ENCODE data around the gene CEMP1.

Gene CEMP1

DNA sequence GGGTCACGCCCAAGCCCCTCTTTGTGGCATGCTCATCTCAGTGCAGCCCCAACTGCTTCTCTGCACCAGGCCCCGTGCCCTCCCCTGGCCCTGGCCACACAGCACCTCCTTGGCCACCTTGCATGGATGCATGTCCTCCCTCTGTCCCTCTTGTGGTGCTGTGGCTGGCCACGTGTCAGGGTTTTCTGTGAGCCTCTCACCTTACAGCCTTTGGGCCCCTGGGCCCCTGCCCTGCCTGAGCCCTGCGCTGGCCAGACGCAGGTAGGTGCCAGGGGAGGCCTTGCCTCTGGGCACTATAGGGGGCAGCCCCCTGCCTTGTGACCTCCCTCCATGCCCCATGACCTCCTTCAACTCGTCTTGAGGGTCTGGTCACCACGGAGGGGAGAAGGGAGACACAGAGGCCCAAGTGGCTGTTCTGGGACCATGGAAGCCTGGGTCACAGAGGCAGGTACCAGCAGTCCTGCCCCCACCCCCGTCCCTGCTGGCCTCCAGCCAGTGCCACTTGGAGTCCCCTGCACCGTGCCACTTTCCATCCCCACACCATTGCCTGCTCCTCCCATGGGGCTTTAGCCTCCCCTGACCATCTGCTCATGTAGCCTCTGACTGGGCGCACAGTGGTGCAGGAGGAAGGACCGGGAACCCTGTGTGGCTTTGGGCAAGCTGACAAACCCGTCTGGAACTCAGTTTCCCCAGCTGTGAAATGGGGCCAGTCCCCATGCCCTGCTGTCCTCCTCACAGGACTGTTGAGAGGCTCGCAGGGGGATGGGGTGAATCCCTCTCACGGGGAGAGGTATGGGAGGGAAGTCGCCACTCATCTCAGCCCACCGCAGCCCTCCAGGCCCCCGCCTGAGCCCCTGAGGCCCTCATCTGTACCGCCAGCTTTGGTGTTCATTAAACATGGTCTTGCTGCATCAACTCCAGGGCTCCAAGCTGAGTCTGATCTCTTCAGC lies 29.0 kb downstream of the CEMP1 start:
- DNase-seq (ENCODE audit: low read depth): no peak
- TF ChIP-seq, protein P1, sequence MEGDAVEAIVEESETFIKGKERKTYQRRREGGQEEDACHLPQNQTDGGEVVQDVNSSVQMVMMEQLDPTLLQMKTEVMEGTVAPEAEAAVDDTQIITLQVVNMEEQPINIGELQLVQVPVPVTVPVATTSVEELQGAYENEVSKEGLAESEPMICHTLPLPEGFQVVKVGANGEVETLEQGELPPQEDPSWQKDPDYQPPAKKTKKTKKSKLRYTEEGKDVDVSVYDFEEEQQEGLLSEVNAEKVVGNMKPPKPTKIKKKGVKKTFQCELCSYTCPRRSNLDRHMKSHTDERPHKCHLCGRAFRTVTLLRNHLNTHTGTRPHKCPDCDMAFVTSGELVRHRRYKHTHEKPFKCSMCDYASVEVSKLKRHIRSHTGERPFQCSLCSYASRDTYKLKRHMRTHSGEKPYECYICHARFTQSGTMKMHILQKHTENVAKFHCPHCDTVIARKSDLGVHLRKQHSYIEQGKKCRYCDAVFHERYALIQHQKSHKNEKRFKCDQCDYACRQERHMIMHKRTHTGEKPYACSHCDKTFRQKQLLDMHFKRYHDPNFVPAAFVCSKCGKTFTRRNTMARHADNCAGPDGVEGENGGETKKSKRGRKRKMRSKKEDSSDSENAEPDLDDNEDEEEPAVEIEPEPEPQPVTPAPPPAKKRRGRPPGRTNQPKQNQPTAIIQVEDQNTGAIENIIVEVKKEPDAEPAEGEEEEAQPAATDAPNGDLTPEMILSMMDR (conservative IDR thresholded peaks at IDR 0.05; ENCODE audit: low read length): no peak
- H3K4me3 ChIP-seq (ENCODE audit: low read length): no peak overlapping the region

DNA sequence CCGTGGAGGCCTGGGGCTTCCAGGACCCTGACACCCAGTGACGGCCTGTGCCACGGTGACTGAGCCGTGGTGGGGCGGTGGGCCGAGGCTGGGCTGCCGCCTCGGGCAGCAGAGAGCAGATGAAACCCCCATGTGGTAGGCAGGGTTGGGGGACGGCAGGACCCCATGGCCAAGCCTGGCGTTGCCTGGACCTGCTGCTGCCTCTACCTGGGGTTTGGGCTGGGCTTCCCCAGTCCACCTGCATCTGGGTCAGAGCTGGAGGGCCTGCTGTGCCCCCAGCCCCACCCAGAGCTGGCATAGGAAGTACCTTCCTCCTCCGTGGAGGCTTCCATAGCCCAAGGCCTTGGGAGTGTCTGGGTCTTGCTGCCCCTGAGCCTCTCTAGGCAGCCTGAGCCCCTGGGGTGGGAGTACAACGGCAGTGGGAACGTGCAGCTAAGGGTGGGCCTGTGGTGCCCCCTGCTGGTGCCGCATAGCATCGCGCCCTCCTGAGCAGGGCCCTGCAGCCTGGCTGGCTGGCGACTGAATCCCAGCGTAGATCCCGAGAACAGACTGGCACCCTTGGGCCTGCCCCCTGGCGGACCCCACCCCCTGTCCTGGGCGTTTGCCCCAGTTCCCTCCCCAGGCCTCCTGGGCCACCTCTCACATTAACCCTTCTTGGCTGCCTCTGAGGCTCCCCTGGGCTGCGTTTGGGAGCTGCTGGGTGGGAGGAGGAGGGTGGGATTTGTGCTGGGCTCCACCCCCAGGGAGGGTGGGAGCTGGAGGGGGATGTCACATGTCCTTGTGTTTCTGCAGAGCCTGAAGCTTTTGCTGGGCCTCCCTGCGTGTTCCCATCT lies 30.1 kb downstream of the CEMP1 start:
- DNase-seq (ENCODE audit: low read depth): peak; percentile 60
- TF ChIP-seq, protein P1 (conservative IDR thresholded peaks at IDR 0.05; ENCODE audit: low read length): peak; percentile 88

DNA sequence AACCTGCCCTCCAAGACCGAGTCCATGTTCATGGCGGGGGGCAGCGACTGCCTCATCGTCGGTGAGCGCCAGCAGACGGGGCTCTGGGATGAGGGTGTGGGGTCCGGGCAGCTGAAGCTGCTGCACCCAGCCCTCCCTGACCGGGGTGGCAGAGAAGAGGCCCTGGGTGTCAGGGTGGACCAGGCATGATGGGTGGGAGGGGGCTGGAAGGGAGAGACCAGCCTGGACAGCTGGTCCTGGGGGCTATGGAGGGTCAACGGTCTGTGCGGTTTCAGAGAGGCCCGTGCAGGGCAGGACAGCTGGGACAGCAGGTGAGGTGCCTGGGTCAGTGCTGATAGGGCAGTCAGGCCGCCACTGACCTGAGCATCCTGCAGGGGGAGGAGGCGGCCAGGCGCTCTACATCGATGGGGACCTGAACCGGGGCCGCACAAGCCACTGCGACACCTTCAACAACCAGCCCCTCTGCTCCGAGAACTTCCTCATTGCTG lies 30.7 kb downstream of the CEMP1 start:
- DNase-seq (ENCODE audit: low read depth): no peak
- TF ChIP-seq, protein P1 (conservative IDR thresholded peaks at IDR 0.05; ENCODE audit: low read length): no peak

More for the DNA sequence above, 30.1 kb downstream of the CEMP1 start:
- H3K4me3 ChIP-seq (ENCODE audit: low read length): no peak overlapping the region

DNA sequence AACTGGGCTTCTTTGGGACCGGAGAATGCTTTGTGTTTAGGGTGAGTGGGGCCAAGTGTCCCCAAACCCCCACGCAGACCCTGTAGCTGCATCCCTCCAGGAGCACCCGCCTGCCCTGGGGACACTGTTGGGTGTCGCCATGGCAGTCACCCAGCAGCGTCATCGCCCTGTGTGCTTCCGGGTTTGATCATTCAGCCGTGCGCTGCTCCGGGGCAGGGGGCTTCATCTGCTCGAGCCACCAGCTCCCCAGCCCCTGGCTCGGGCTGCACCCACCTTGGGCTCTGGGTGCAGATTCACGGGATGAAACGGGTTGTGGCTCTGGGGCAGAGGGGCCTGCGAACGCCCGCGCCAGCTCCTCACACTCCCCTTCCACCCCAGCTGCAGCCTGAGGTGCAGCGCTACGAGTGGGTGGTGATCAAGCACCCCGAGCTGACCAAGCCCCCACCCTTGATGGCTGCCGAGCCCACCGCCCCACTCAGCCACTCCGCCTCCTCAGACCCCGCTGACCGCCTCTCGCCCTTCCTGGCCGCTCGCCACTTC lies 31.2 kb downstream of the CEMP1 start:
- DNase-seq (ENCODE audit: low read depth): no peak
- no peak overlapping the region for H3K4me3 ChIP-seq (ENCODE audit: low read length)
- TF ChIP-seq, protein P1 (conservative IDR thresholded peaks at IDR 0.05; ENCODE audit: low read length): no peak

More for the DNA sequence above, 30.7 kb downstream of the CEMP1 start:
- H3K4me3 ChIP-seq (ENCODE audit: low read length): no peak overlapping the region

DNA sequence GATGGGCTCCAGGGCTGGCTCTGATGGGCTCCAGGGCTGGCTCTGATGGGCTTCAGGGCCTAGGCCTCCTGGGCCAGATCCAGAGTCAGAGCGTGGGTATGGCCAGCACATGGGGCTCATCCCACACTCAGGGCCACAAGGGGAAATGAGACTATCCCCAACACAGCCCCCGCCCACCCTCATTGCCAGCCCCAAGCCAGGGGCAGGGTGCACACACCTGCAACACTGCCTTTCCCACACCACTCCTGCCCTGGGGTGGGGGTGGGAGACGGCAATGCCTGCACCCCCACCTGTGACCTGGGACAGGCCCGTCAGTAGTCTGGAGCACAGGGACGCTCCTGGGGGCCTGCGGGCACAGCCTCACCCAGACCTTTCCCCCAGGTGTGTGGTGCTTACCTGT lies 31.8 kb downstream of the CEMP1 start:
- no peak for DNase-seq (ENCODE audit: low read depth)
- no peak overlapping the region for H3K4me3 ChIP-seq (ENCODE audit: low read length)
- TF ChIP-seq, protein P1 (conservative IDR thresholded peaks at IDR 0.05; ENCODE audit: low read length): no peak

DNA sequence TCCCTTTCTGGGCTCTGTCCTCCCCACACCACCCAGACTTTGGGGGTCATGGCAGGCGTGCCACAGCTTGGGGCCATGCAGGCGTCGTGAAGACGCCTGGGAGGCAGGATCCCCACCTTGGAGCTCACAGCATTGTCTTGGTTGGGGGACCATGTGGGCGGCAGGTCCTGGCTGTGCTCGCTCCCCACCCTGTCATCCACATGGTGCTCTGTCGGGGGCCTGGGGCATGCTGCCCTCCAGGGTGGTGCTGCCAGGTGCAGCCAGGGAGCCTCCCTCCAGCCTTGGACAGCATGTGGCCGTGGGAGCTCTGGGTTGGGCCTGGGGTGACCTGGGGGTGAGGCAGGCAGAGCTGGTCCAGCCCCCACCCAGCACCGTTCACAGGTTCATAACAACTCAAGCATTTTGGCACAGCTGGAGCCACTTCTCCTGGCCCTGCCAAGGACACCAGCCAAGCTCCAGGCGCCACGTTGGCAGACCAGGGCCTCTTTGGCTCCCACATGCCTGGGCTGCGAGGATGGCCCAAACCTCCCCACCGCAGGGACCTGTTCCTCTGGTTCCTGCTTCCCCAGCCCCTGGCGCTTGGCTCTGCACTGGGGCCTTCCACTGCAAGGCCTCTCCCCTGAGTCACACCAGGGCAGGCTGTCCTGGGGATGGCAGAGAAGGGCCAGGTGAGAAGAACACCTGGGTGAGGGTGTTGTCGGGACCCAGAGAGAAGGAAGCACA lies 32.5 kb downstream of the CEMP1 start:
- no peak for DNase-seq (ENCODE audit: low read depth)
- TF ChIP-seq, protein P1 (conservative IDR thresholded peaks at IDR 0.05; ENCODE audit: low read length): no peak
- no peak overlapping the region for H3K4me3 ChIP-seq (ENCODE audit: low read length)
